Activated CD4-positive, alpha-beta T cell treated with anti-CD3 and anti-CD28 coated beads, Interleukin-10, Interleukin-2, amounts not matched to agents 100 ng/mL and 50 ng/mL, durations not matched to agents 16 hours and 8 hours (primary cell): ENCODE data around the gene NOX3.
"Not testable (repeated sequence)": the region's sequence is repeated elsewhere in the genome, so short reads cannot be mapped to it uniquely, and the experiment has no call there.

ENCODE experiments used
- DNase-seq: peaks from one replicate; pipeline ENCODE4 v3.0.0-alpha.2; 2020

The NOX3 gene

GRCh38 chr6:155398221-155398620 is 57.4 kb downstream of the NOX3 start:
- DNase-seq = no peak

GRCh38 chr6:155397172-155397705 is 58.4 kb downstream of the NOX3 start:
- DNase-seq = no peak

- no peak for DNase-seq
Measured at GRCh38 chr6:155396605-155397004, 59.0 kb downstream of the NOX3 start.

- DNase-seq = no peak
Measured at GRCh38 chr6:155395339-155395738, 60.3 kb downstream of the NOX3 start.

- no peak for DNase-seq
Measured at GRCh38 chr6:155389130-155389529, 66.5 kb downstream of the NOX3 start.

GRCh38 chr6:155388591-155388990 is 67.0 kb downstream of the NOX3 start:
- DNase-seq = no peak

GRCh38 chr6:155387481-155387880 is 68.2 kb downstream of the NOX3 start:
- DNase-seq = no peak

GRCh38 chr6:155384321-155384952 is 71.2 kb downstream of the NOX3 start:
- DNase-seq = no peak

GRCh38 chr6:155383913-155384312 is 71.7 kb downstream of the NOX3 start:
- DNase-seq = no peak

- no peak for DNase-seq
Measured at GRCh38 chr6:155382338-155382685, 73.3 kb downstream of the NOX3 start.

GRCh38 chr6:155381673-155382337 is 73.8 kb downstream of the NOX3 start:
- no peak for DNase-seq

GRCh38 chr6:155380666-155381332 is 74.8 kb downstream of the NOX3 start:
- DNase-seq = no peak

GRCh38 chr6:155378724-155379123 is 76.9 kb downstream of the NOX3 start:
- DNase-seq = no peak

- DNase-seq = no peak
Measured at GRCh38 chr6:155378276-155378675, 77.4 kb downstream of the NOX3 start.

GRCh38 chr6:155377061-155377460 is 78.6 kb downstream of the NOX3 start:
- no peak for DNase-seq

- DNase-seq = no peak
Measured at GRCh38 chr6:155375801-155376200, 79.8 kb downstream of the NOX3 start.

GRCh38 chr6:155374681-155375080 is 81.0 kb downstream of the NOX3 start:
- no peak for DNase-seq

- no peak for DNase-seq
Measured at GRCh38 chr6:155373276-155373675, 82.4 kb downstream of the NOX3 start.

- no peak for DNase-seq
Measured at GRCh38 chr6:155372256-155372655, 83.4 kb downstream of the NOX3 start.

GRCh38 chr6:155371230-155371629 is 84.4 kb downstream of the NOX3 start:
- DNase-seq = no peak

- DNase-seq = no peak
Measured at GRCh38 chr6:155366325-155366724, 89.3 kb downstream of the NOX3 start.

GRCh38 chr6:155364844-155365437 is 90.7 kb downstream of the NOX3 start:
- no peak for DNase-seq

- not testable (repeated sequence) for DNase-seq
Measured at GRCh38 chr6:155364021-155364420, 91.6 kb downstream of the NOX3 start.
